HEK293T (cell line): Measurements from ENCODE around the gene EXOC1.

Source experiments
- CTCF ChIA-PET: fragments of 350-600 bp; formaldehyde crosslinking; extraction: SDS; loops from one replicate; lab custom pipeline; 2021; ENCODE audit warnings: antibody characterized with exemption, inconsistent platforms; lab: Yijun Ruan, JAX
- POLR2A ChIA-PET: fragments of 350-600 bp; formaldehyde crosslinking; extraction: SDS; loops from one replicate; lab custom pipeline; 2020; ENCODE audit warnings: antibody characterized with exemption, inconsistent platforms; lab: Yijun Ruan, JAX
- DNase-seq: peaks from one replicate; pipeline ENCODE4 v3.0.0; 2012; ENCODE audit warnings: mixed read lengths; ENCODE audit errors: extremely low spot score
- ARNT ChIP-seq: fragments of 450-650 bp; IDR thresholded peaks from 2 replicates; pipeline ENCODE4 v1.6.1; 2017; ENCODE audit warnings: mild to moderate bottlenecking
- BHLHE40 ChIP-seq: fragments of 450-650 bp; IDR thresholded peaks from 2 replicates; pipeline ENCODE4 v1.6.1; 2016; ENCODE audit warnings: mild to moderate bottlenecking, moderate library complexity, borderline replicate concordance
- CTBP1 ChIP-seq: fragments of 450-650 bp; IDR thresholded peaks from 2 replicates; pipeline ENCODE4 v1.6.1; 2016; ENCODE audit warnings: borderline replicate concordance
- ELF4 ChIP-seq: fragments of 450-650 bp; IDR thresholded peaks from 2 replicates; pipeline ENCODE4 v1.6.1; 2017; ENCODE audit warnings: antibody characterized with exemption
- FOXA1 ChIP-seq: fragments of 450-650 bp; IDR thresholded peaks from 2 replicates; pipeline ENCODE4 v1.6.1; 2016; ENCODE audit warnings: mild to moderate bottlenecking
- FOXK2 ChIP-seq: fragments of 450-650 bp; IDR thresholded peaks from 2 replicates; pipeline ENCODE4 v1.6.1; 2016; ENCODE audit warnings: mild to moderate bottlenecking
- FOXM1 ChIP-seq: fragments of 450-650 bp; IDR thresholded peaks from 2 replicates; pipeline ENCODE4 v1.6.1; 2017; ENCODE audit warnings: mild to moderate bottlenecking, borderline replicate concordance
- HDGF ChIP-seq: fragments of 450-650 bp; IDR thresholded peaks from 2 replicates; pipeline ENCODE4 v1.6.1; 2017; ENCODE audit warnings: antibody characterized with exemption, borderline replicate concordance
- L3MBTL2 ChIP-seq: fragments of 450-650 bp; conservative IDR thresholded peaks from 2 replicates; pipeline ENCODE4 v1.6.1; 2016; ENCODE audit warnings: mild to moderate bottlenecking
- LEF1 ChIP-seq: fragments of 450-650 bp; IDR thresholded peaks from 2 replicates; pipeline ENCODE4 v1.6.1; 2017; ENCODE audit warnings: mild to moderate bottlenecking, borderline replicate concordance
- NFRKB ChIP-seq: fragments of 450-650 bp; IDR thresholded peaks from 2 replicates; pipeline ENCODE4 v1.6.1; 2016; ENCODE audit warnings: mild to moderate bottlenecking, moderate library complexity
- PKNOX1 ChIP-seq: fragments of 450-650 bp; IDR thresholded peaks from 2 replicates; pipeline ENCODE4 v1.6.1; 2016
- SP1 ChIP-seq: fragments of 450-650 bp; IDR thresholded peaks from 2 replicates; pipeline ENCODE4 v1.6.1; 2017
- SUZ12 ChIP-seq: fragments of 450-650 bp; IDR thresholded peaks from 2 replicates; pipeline ENCODE4 v1.6.1; 2016; ENCODE audit warnings: mild to moderate bottlenecking
- TARDBP ChIP-seq: fragments of 450-650 bp; IDR thresholded peaks from 2 replicates; pipeline ENCODE4 v1.6.1; 2016
- ZNF384 ChIP-seq: fragments of 450-650 bp; IDR thresholded peaks from 2 replicates; pipeline ENCODE4 v1.6.1; 2016

The EXOC1 gene

DNA sequence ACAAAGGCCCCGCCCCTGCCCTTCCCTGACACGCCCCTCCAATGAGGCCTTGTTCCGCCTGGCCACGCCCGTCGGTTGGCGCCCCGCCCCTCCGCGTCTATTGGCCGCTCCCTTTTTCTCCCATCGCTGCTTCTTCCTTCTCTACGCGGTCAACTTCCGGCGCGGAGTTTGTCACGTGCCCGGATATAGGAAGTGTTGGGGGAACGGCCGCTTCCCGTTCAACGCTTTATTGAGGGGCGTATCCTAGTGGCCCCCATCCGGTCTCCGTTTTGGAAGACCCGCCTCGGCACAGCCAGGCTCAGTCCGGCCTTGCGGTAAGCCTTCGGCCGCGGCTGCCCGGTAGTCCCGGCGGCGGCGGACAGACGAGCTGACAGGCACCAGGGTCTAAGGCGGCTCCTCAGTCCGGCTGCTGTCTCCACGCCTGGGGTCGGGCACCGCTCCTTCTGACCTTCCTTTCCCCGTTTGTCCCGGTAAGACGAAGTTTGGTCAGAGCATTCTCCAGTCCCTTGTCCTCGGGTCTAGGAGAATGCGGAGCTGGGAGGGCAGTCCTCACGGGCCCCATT lies at the start of gene EXOC1:
Gene EXOC1 (plus strand): TSS at position 165 of the 563 bp plus-strand sequence. CDS start 4,676 bp downstream, outside the sequence.
- DNase-seq: peak; percentile 94
- TF ChIP-seq SP1: no peak
- TF ChIP-seq ELF4: peak; percentile 91
- TF ChIP-seq PKNOX1: peak; percentile 17; the same call in 1 of the 2 replicates
- ChIA-PET POLR2A (interaction anchor here (0.7 to 1.7 kb wide), 6 partner anchors 9 to 241 kb away, joined by 3 to 11 read pairs (median 5); partner anchors contain the start of gene EXOC1L), CTCF (no interaction called here)

- TF ChIP-seq TARDBP (no peak), PKNOX1 (no peak), ELF4 (no peak), ZNF384 (no peak), CTBP1 (no peak), LEF1 (no peak), ARNT (no peak), FOXK2 (no peak), SP1 (no peak), BHLHE40 (no peak), HDGF (no peak), FOXM1 (no peak), NFRKB (no peak), SUZ12 (no peak), FOXA1 (no peak)
- ChIA-PET POLR2A (no interaction called here), CTCF (interaction anchor here (0.6 kb wide), 1 partner anchor 18 kb away, joined by 4 read pairs; no protein-coding TSS in a partner anchor)
- DNase-seq: no peak
Observed at GRCh38 chr4:55807556-55807955, 45.9 kb upstream of the EXOC1 start.

DNA sequence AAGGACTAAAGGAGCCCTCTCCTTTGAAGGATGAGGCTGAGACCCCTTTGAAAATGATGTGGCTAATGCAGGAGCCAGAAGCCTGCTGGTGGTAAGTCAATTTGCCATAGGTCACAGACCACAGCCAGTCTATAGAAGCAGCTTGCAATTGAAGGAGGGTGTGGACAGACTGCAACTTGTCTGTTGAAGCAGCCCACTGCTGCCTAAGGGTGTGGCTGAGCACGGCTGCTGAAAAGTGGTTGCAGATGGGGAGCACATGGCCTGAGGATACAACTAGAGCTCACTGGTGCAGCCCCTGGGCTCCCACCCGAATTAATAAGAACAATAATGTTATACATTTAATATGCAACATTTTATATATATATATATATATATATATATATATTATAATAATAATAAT lies 45.3 kb upstream of the EXOC1 start:
- CTCF ChIA-PET: no interaction called here
- POLR2A ChIA-PET: interaction anchor here (1.4 kb wide), 1 partner anchor 11 kb away, joined by 7 read pairs; the partner anchor contains the start of gene EXOC1L

DNA sequence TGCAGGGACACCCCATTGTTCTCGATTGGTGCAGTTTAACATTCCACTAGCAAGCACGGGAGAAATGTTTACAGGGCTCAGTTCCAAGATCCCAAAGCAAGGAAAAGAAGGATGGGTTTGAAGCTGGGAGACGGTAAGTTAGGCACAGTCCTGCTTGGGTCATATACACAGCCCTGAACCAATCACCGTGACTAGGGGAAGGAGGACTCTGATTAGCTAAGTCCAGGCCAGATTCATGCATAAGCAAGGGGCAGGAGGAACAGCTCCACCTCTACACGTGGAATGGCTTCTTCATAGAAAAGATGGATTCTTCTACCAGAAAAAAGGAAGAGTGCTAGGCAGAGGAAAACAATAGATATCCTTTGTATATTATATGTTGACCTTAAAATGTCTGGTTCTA lies 44.8 kb upstream of the EXOC1 start:
- DNase-seq: no peak
- TF ChIP-seq PKNOX1 (no peak), TARDBP (no peak), ARNT (no peak), SP1 (no peak), CTBP1 (no peak), L3MBTL2 (no peak), ELF4 (no peak), FOXK2 (no peak), BHLHE40 (no peak), LEF1 (no peak)
- POLR2A ChIA-PET: interaction anchor here (1.4 kb wide), 1 partner anchor 11 kb away, joined by 7 read pairs; the partner anchor contains the start of gene EXOC1L
- CTCF ChIA-PET: no interaction called here

More for the DNA sequence above, 45.3 kb upstream of the EXOC1 start:
- DNase-seq: no peak
- TF ChIP-seq SP1: no peak
- no peak for TF ChIP-seq NFRKB
- TF ChIP-seq ARNT: no peak
- TF ChIP-seq TARDBP: no peak
- no peak for TF ChIP-seq ZNF384
- TF ChIP-seq CTBP1: no peak
- TF ChIP-seq ELF4: no peak

GRCh38 chr4:55817691-55818090 lies 35.8 kb upstream of the EXOC1 start:
- ChIA-PET POLR2A (no interaction called here), CTCF (no interaction called here)
- TF ChIP-seq FOXK2 (no peak), ZNF384 (no peak), ARNT (no peak), PKNOX1 (no peak), TARDBP (no peak), L3MBTL2 (no peak)
- DNase-seq: no peak

DNA sequence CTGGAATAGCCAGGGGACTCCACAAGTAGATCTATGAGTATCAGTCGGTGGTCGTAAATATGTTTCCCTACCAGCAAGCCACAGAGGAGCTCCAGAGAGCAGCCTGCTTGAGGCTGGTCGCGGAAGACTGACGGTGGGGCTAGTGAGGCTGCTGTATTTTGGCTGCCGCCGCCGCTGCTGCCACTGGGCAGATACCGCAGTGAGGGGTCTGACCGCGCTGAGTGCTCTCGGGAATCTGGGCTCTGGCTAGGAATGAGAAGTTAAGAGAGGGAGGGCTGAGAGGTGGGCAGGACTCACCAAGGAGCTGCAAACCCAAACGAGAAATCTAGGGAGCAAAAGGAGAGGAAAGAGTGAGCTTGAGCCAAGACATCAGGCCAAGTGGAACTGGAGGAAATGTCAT lies 33.8 kb upstream of the EXOC1 start, which contains the start of gene EXOC1L:
Gene EXOC1L (plus strand): TSS at position 157 of the 400 bp plus-strand sequence. CDS start 237 bp downstream, at position 394.
- 0 out of 2 replicates have a peak, but pooled peaks have one; percentile 30 for TF ChIP-seq PKNOX1
- no peak for TF ChIP-seq CTBP1
- ChIA-PET CTCF (no interaction called here), POLR2A (interaction anchor here (0.7 to 1.4 kb wide), 9 partner anchors 8 to 115 kb away, joined by 3 to 7 read pairs (median 3); partner anchors contain the start of gene EXOC1)
- DNase-seq: peak; percentile 83
